NCI-H2029 (cell line): Measurements from ENCODE around the gene LRRTM4.
"Not testable (repeated sequence)": the region's sequence is repeated elsewhere in the genome, so short reads cannot be mapped to it uniquely, and the experiment has no call there.

Experiments
- DNase-seq: peaks from one replicate; lab custom pipeline; 2025; lab: John Stamatoyannopoulos, UW

Gene LRRTM4

GRCh38 chr2:76862901-76863300 is 659.3 kb downstream of the LRRTM4 start:
- no peak for DNase-seq

- no peak for DNase-seq
Measured at GRCh38 chr2:76861708-76862107, 660.5 kb downstream of the LRRTM4 start.

- DNase-seq, result no peak
Measured at GRCh38 chr2:76851000-76851399, 671.2 kb downstream of the LRRTM4 start.

GRCh38 chr2:76849086-76849485 is 673.1 kb downstream of the LRRTM4 start:
- no peak for DNase-seq

- no peak for DNase-seq
Measured at GRCh38 chr2:76839826-76840225, 682.4 kb downstream of the LRRTM4 start.

GRCh38 chr2:76829374-76830234 is 692.6 kb downstream of the LRRTM4 start:
- DNase-seq, result no peak

- no peak for DNase-seq
Measured at GRCh38 chr2:76826691-76827090, 695.5 kb downstream of the LRRTM4 start.

- no peak for DNase-seq
Measured at GRCh38 chr2:76825140-76825970, 696.8 kb downstream of the LRRTM4 start.

GRCh38 chr2:76821731-76822130 is 700.4 kb downstream of the LRRTM4 start:
- no peak for DNase-seq

- no peak for DNase-seq
Measured at GRCh38 chr2:76813084-76813483, 709.1 kb downstream of the LRRTM4 start.

GRCh38 chr2:76812156-76812555 is 710.0 kb downstream of the LRRTM4 start:
- no peak for DNase-seq

GRCh38 chr2:76809136-76809535 is 713.0 kb downstream of the LRRTM4 start:
- DNase-seq, result no peak

- DNase-seq, result no peak
Measured at GRCh38 chr2:76808732-76809131, 713.4 kb downstream of the LRRTM4 start.

- DNase-seq, result no peak
Measured at GRCh38 chr2:76793647-76794334, 728.4 kb downstream of the LRRTM4 start.

- DNase-seq, result not testable (repeated sequence)
Measured at GRCh38 chr2:76781313-76781712, 740.9 kb downstream of the LRRTM4 start.

- DNase-seq, result no peak
Measured at GRCh38 chr2:76763276-76763675, 758.9 kb downstream of the LRRTM4 start.

GRCh38 chr2:76760367-76760704 is 761.8 kb downstream of the LRRTM4 start:
- DNase-seq, result no peak

- no peak for DNase-seq
Measured at GRCh38 chr2:76759634-76760366, 762.4 kb downstream of the LRRTM4 start.

GRCh38 chr2:76752506-76752905 is 769.7 kb downstream of the LRRTM4 start:
- DNase-seq, result no peak

- DNase-seq, result no peak
Measured at GRCh38 chr2:76749858-76750257, 772.3 kb downstream of the LRRTM4 start.

GRCh38 chr2:76748581-76749296 is 773.4 kb downstream of the LRRTM4 start:
- no peak for DNase-seq
